Liver (tissue), 9 donors: ENCODE results near the gene WNT5A. TPM values are rescaled to one million over a fixed set of nuclear protein-coding genes. Genes with fewer than 3 reads are reported as not detected.

Experiments used
- DNase-seq: peaks from one replicate; pipeline ENCODE4 v3.0.0-alpha.2; 2017; ENCODE audit warnings: low spot score
- H3K27ac ChIP-seq, 2 donors: one replicate each; pipeline ENCODE4 v1.7.0; 2013; ENCODE audit warnings: inconsistent platforms in 2 of 2, low read length in 2 of 2, control low read depth in 1 of 2, low read depth in 1 of 2, mild to moderate bottlenecking in 1 of 2
- H3K27me3 ChIP-seq, 4 donors: one replicate each; pipeline versions ENCODE4 v1.6.1 to v1.7.0; 2013; ENCODE audit warnings: low read length in 3 of 4, inconsistent platforms in 1 of 4, mild to moderate bottlenecking in 1 of 4, moderate library complexity in 1 of 4; ENCODE audit not compliant: control insufficient read depth in 4 of 4, insufficient read depth in 4 of 4
- H3K36me3 ChIP-seq, 4 donors: one replicate each; pipeline versions ENCODE4 v1.6.1 to v1.7.0; 2013; ENCODE audit warnings: low read length in 3 of 4, mild to moderate bottlenecking in 3 of 4, low read depth in 1 of 4, moderate library complexity in 1 of 4; ENCODE audit not compliant: control insufficient read depth in 4 of 4, insufficient read depth in 3 of 4
- H3K4me1 ChIP-seq, 4 donors: one replicate each; pipeline versions ENCODE4 v1.6.1 to v1.7.0; 2013; ENCODE audit warnings: low read length in 3 of 4, mild to moderate bottlenecking in 3 of 4, moderate library complexity in 1 of 4; ENCODE audit not compliant: control insufficient read depth in 4 of 4, insufficient read depth in 4 of 4
- H3K4me3 ChIP-seq, 3 donors: one replicate each; pipeline versions ENCODE4 v1.6.1 to v1.7.0; 2013; ENCODE audit warnings: low read length in 3 of 3, control low read depth in 1 of 3, low read depth in 1 of 3, mild to moderate bottlenecking in 1 of 3
- H3K9ac ChIP-seq, 2 donors: one replicate each; pipeline ENCODE4 v1.7.0; 2013; ENCODE audit warnings: low read length in 2 of 2, mild to moderate bottlenecking in 2 of 2, moderate library complexity in 2 of 2, control low read depth in 1 of 2, low read depth in 1 of 2
- H3K9me3 ChIP-seq, 4 donors: one replicate each; pipeline versions ENCODE4 v1.6.1 to v1.7.0; 2013; ENCODE audit warnings: low read length in 3 of 4; ENCODE audit not compliant: control insufficient read depth in 4 of 4
- CTCF ChIP-seq: fragments of 150-350 bp; IDR thresholded peaks from 2 replicates; pipeline ENCODE4 v1.5.1; 2017; ENCODE audit warnings: improper control_type of control experiment, low read depth, low read length; ENCODE audit not compliant: missing input control
- EGR1 ChIP-seq, 2 donors: IDR thresholded peaks; 2 replicates each; pipeline ENCODE4 v1.6.1; 2016 to 2018; ENCODE audit warnings: antibody characterized with exemption in 2 of 2, low read depth in 2 of 2
- FOXA1 ChIP-seq: IDR thresholded peaks from 2 replicates; pipeline ENCODE4 v1.6.1; 2016; ENCODE audit warnings: antibody characterized with exemption
- FOXA2 ChIP-seq: IDR thresholded peaks from 2 replicates; pipeline ENCODE4 v1.6.1; 2016; ENCODE audit warnings: antibody characterized with exemption
- GABPA ChIP-seq, 2 donors: IDR thresholded peaks in 1 of 2; conservative IDR thresholded peaks in 1 of 2; 2 replicates each; pipeline ENCODE4 v1.6.1; 2016; ENCODE audit warnings: antibody characterized with exemption in 2 of 2, mild to moderate bottlenecking in 1 of 2, moderate library complexity in 1 of 2
- HNF4A ChIP-seq, 2 donors: conservative IDR thresholded peaks; 2 replicates each; pipeline ENCODE4 v1.6.1; 2016; ENCODE audit warnings: antibody characterized with exemption in 2 of 2, mild to moderate bottlenecking in 2 of 2
- MAX ChIP-seq: IDR thresholded peaks from 2 replicates; pipeline ENCODE4 v1.6.1; 2016; ENCODE audit warnings: antibody characterized with exemption
- NR2F2 ChIP-seq: IDR thresholded peaks from 2 replicates; pipeline ENCODE4 v1.6.1; 2016; ENCODE audit warnings: antibody characterized with exemption
- RXRA ChIP-seq, 2 donors: IDR thresholded peaks; 2 replicates each; pipeline ENCODE4 v1.6.1; 2017 to 2018; ENCODE audit warnings: antibody characterized with exemption in 2 of 2, mild to moderate bottlenecking in 1 of 2
- SP1 ChIP-seq: IDR thresholded peaks from 2 replicates; pipeline ENCODE4 v1.6.1; 2018; ENCODE audit warnings: antibody characterized with exemption, mild to moderate bottlenecking
- YY1 ChIP-seq: IDR thresholded peaks from 2 replicates; pipeline ENCODE4 v1.6.1; 2016; ENCODE audit warnings: antibody characterized with exemption, mild to moderate bottlenecking
- ZBTB33 ChIP-seq: IDR thresholded peaks from 2 replicates; pipeline ENCODE4 v1.6.1; 2016; ENCODE audit warnings: antibody characterized with exemption
- WGBS: extraction: QIAGEN DNeasy Blood & Tissue Kit; methylation state at CpG from one replicate; pipeline ENCODE4 v1.1.7; 2013; 5-methylcytosine and 5-hydroxymethylcytosine counted together
- polyA plus RNA-seq, 2 donors: library from polyadenylated mRNA; stranded (reverse) in 1 of 2; unstranded in 1 of 2; fragments of 200-250 nt in 1 of 2; fragments of >200 nt in 1 of 2; fragmentation: Nextera tagmentation in 1 of 2; extraction: Ambion mirVana in 1 of 2; gene quantifications; one replicate each; pipeline versions ENCODE4 v1.2.1 to v1.2.3, GENCODE V29; 2013 to 2015
- total RNA-seq, 2 donors: library from RNA; depleted of rRNA; stranded (reverse); fragments of >200 nt; gene quantifications; one replicate each; pipeline ENCODE4 v1.2.3, GENCODE V29; 2014
- donor health status: healthy.
- donor health status: healthy.
- donor health status: healthy.
- donor health status: healthy.
- donor health status: healthy.

The WNT5A gene
- total and polyA plus RNA-seq, 4 donors = 0.18 to 1.3 (median 0.66) TPM

GRCh38 chr3:55487381-55488241 lies 505 bp upstream of the WNT5A start:
- WGBS = under 1% methylated on average over 71 of the region's 71 CpGs
- TF ChIP-seq FOXA1 (no peak), HNF4A (conservative IDR thresholded peaks at IDR 0.05) (no peak), YY1 (peak; percentile 44), FOXA2 (no peak), CTCF (no peak), NR2F2 (no peak), EGR1 (IDR thresholded peaks at IDR 0.05; ENCODE audit: low read depth in 2 of 2) (no peak), SP1 (no peak)
- H3K36me3 ChIP-seq = no peaks in the 10 kb centered on the region
- H3K27me3 ChIP-seq = no peaks in the 10 kb centered on the region
- peak overlapping the region; percentile 45 to 57 for H3K9ac ChIP-seq
- H3K9me3 ChIP-seq = no peaks in the 10 kb centered on the region
- peaks cover 4 to 42% (median 22%) of the 10 kb centered on the region in 4 donors for H3K4me1 ChIP-seq
- H3K4me3 ChIP-seq = peak overlapping the region; percentile 77 to 88 (median 79)
- H3K27ac ChIP-seq = peak overlapping the region; percentile 93 to 96
- DNase-seq = no peak

GRCh38 chr3:55486101-55486856 lies 827 bp downstream of the WNT5A start:
- H3K36me3 ChIP-seq = no peaks in the 10 kb centered on the region
- no peak for TF ChIP-seq GABPA (IDR thresholded peaks at IDR 0.05 in 1 of 2, conservative IDR thresholded peaks at IDR 0.05 in 1 of 2)
- peak; percentile 38 for TF ChIP-seq MAX
- no peak for TF ChIP-seq EGR1 (IDR thresholded peaks at IDR 0.05; ENCODE audit: low read depth in 2 of 2)
- TF ChIP-seq YY1 = peak; percentile 22
- TF ChIP-seq ZBTB33 = no peak
- no peak for TF ChIP-seq NR2F2
- TF ChIP-seq RXRA (IDR thresholded peaks at IDR 0.05) = peak in 1 of 2 donors; percentile 3
- peak in 1 of 2 donors; percentile 31 for TF ChIP-seq HNF4A (conservative IDR thresholded peaks at IDR 0.05)
- H3K9ac ChIP-seq = peak overlapping the region; percentile 36 to 74
- H3K4me1 ChIP-seq = peaks cover 4 to 42% (median 22%) of the 10 kb centered on the region in 4 donors
- peak overlapping the region; percentile 77 to 88 (median 79) for H3K4me3 ChIP-seq
- H3K9me3 ChIP-seq = no peaks in the 10 kb centered on the region
- peak overlapping the region; percentile 93 to 96 for H3K27ac ChIP-seq
- peak; percentile 64 for DNase-seq
- whole genome bisulfite sequencing = 1% methylated on average over 49 of the region's 49 CpGs
- H3K27me3 ChIP-seq = no peaks in the 10 kb centered on the region
